Islet of Langerhans (tissue), 1 donor: ENCODE results near the gene TNFRSF13B.

ENCODE experiments used
- FAIRE-seq: peaks from one replicate; lab custom pipeline; 2011; peaks lifted over from hg19 to GRCh38; lab: Jason Lieb, UNC

The TNFRSF13B gene

DNA sequence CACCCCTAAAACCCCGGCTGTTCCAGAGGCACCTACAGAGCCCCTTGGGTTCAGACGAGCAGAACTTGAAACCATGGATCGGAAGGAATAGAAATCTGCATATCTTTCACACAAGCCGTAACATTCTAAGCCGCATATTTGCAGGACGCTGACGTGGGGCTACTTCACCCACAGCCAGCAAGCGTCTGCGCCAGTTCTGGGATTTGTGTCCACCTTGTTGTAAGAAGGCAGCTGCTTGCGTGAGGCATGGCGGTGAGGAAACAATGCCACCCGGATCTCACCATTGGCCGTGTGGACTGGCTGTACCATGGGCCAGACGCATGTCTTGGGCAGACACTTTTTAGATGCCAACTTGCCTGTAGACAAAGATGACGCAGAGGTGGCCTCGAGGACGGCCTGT, 34.5 kb downstream of the TNFRSF13B start:
- FAIRE-seq: no peak

DNA sequence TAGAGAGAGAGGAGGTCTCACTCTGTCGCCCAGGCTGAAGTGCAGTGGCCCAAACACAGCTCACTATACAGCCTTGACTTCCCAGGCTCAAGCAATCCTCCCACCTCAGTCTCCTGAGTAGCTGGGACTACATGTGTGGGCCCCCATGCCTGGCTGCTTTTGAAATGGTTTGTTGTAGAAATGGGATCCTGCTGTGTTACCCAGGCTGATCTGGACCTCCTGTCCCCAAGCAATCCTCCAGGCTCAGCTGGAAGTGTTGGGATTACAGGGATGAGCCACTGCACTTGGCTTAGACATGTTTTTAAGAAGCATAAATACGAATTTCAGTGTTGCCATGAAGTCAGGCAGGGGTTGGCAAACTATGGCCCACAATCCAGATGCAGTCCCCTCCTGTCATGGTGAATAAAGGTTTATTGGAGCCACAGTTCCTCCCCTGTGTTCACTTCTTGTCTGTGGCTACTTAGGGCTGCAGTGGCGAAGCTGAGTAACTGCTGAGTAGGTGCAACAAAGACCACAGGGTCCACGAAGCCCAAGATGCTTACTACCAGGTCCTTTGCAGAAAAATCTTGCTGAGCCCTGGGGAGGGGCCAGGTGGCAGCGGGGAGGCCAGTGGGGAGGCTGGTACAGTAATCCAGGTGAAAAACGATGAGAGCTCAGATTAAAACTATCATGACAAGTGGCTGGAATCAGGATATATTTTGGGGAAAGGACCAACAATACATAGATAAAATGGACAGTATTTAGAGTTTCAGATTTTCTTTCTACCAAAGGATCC, 35.2 kb downstream of the TNFRSF13B start:
- FAIRE-seq: no peak

DNA sequence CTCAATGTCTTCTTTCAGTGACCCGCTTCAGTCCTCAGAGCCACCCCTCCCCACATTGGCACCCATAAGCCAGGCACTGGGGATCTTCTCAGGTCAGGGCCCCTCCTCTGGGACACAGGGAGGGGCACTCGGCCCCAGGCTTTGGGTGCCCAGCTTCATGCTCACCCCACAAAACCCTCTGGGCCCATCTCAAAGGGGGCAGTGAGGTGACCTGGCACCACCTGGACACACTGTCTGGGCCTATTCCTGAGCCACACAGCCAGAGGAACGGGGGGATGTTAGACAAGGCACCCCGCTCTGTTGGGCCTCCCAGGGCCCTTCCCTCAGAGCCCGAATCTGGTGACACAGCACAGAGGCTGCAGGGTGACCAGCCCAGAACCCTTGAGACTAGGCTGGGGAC, 36.1 kb downstream of the TNFRSF13B start:
- FAIRE-seq: no peak

DNA sequence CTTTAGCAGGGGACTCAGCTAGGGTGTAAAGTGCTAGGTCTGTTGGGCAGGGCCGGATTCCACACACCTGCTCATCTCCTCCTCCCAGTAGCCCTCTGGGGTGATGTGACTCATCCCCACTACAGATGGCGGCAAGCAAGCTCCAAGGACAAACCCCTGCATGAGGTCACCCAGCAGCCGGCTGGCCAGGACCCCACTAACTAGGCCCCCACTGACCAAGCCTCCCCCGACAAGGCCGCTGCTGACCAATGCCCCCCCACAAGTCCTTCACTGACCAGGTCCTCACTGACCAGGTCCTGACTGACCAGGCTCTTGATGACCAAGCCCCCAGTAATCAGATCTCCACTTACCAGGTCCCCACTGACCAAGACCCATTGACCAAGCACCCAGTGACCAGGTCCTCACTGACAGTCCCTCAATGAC, 36.7 kb downstream of the TNFRSF13B start:
- FAIRE-seq: no peak

DNA sequence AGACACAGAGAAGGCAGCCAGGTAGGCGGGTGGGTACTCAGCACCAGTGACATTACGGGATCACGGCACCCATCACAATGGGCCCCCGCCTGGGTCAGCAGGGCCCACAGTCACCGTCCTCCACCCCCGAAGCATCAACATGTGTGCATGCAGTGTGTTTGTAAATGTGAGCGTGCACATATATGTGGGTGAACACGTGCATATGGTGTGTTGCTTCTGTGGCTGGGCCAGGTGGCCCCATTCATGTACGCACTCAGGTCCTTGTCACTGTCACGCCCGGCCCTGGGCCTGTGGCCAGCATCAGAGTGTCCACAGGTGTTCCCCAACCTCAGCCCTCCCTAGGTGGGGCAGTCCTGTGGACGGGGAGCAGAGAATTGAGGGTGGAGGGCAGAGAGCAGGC, 37.1 kb downstream of the TNFRSF13B start:
- FAIRE-seq: no peak

GRCh38 chr17:16934133-16934795, 37.7 kb downstream of the TNFRSF13B start:
- FAIRE-seq: no peak

DNA sequence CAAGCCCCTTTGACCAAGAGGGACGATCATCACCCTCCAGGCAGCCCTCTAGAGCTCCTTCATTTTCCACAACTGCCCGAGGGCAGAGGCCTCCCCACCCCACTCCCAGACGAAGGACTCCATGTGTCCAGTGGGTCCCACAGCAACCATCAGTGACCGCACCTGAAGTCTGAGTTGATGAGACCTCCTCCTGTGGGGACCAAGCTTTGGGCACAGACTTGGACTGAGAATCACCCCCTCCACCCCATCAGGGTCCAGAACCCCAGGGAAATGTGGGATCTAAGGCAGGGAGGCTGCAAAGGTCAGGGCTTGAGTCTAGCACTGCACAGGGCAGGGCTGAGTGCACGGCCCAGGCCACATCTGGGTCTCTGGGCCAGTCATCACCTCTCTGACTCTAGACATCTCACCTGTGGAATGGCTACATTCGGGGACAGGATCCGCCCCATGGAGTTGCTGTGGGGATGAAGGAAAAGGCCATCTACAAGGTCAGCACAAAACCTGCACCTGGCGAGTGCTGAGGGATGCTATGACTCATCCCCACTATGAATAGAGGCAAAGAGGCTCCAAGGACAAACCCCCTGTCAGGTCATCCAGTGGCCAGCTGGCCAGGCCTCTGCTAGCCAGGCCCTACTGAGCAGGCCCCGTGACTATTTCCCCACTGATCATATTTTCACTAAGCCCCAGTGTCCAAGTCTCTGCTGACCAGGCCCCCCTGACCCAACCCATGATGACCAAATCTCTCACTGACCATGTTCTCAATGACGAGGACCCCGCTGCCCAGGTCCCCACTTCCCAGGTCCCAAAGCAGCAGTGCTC, 38.4 kb downstream of the TNFRSF13B start:
- FAIRE-seq: no peak

- no peak for FAIRE-seq
Measured at GRCh38 chr17:16932611-16933010, 39.3 kb downstream of the TNFRSF13B start.

GRCh38 chr17:16932156-16932555, 39.8 kb downstream of the TNFRSF13B start:
- no peak for FAIRE-seq

GRCh38 chr17:16931318-16932060, 40.4 kb downstream of the TNFRSF13B start:
- no peak for FAIRE-seq

- FAIRE-seq: no peak
Measured at GRCh38 chr17:16930571-16931317, 41.2 kb downstream of the TNFRSF13B start.

GRCh38 chr17:16929757-16930520, 42.0 kb downstream of the TNFRSF13B start:
- no peak for FAIRE-seq

- FAIRE-seq: no peak
Measured at GRCh38 chr17:16929035-16929680, 42.8 kb downstream of the TNFRSF13B start.

- no peak for FAIRE-seq
Measured at GRCh38 chr17:16928406-16929034, 43.4 kb downstream of the TNFRSF13B start.

DNA sequence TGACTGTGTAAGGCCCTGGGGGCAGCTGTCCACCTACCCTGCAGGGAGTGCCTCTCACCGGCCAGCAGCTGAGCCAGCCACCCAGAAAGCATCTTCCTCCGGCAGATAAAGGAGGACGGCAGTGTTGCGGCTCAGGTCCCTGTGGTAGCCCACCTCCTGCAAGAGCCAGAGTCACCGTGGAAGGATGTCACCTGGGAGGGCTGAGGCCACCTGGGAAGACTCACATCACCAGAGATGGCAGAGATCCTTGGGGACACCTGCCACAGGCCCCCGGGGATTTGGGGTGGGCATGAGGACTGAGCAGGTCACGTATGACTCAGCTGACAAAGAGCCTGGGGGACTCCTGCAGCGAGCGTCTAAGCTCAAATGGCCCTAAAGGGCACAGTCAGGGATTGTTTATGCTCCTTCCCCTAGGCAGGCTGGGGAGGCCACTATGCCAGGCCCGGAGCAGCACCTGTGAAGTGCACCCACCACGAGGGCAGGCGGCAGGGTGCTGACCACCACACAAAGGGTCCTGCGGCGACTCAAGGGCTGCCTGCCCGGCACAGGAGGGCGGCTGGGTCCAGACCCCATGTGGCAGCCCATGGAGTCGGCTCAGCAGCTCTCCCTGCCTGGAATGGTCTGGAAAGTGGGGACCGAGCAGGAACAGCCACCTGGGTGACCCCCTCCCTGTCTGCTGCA, 44.1 kb downstream of the TNFRSF13B start:
- no peak for FAIRE-seq

DNA sequence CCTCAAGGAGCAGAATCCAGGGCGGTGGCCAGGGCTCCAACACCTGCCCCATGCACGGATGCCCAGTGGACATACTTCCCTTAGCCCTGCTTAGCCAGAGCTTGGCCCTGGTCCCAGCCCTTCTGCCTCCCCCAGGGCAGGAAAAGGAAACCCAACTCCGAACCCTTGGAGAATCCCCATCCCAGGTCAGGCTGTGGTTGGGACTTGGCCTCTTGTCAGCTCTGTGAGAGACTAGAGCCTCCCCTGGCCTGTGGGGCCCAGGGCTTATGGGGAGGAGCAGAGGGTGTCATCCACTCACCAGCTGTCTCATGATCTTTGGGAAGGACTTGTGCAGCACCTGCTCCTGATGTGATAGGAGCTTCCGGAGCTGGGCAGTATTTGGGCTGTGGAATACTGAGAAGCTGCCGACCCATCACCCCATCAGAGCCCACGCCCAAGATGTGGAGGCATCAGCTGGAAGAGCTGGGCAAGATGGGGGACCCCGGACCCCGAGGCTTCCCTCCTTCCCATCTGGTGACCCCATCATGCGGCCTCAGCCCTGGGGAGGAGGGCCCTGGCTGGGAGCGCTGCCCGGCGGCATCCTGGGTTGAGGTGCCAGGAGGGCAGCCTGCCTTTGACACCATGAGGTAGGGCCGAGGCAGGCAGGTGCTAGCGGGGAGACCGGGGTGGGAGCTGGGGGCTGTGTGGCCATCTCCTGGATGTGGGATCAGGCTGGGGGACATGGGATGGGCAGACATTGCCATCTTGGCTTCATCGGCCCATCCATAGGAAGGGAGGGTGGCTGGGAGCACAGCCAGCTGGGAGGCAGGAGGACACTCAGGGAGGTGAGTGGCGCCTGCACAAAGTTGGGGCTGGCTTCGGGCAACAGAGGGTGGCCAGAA, 45.1 kb downstream of the TNFRSF13B start:
- no peak for FAIRE-seq

- FAIRE-seq: no peak
Measured at GRCh38 chr17:16926061-16926511, 45.8 kb downstream of the TNFRSF13B start.

GRCh38 chr17:16925461-16926060, 46.4 kb downstream of the TNFRSF13B start:
- FAIRE-seq: no peak
